Muscle layer of colon (tissue), 2 donors: ENCODE results near the gene HTN3.
"Not testable (repeated sequence)": the region's sequence is repeated elsewhere in the genome, so short reads cannot be mapped to it uniquely, and the experiment has no call there.

ENCODE experiments used
- H3K27ac ChIP-seq: one replicate; pipeline ENCODE4 v1.7.0; 2013; ENCODE audit warnings: low read depth, mild to moderate bottlenecking, low read length, moderate library complexity
- H3K27me3 ChIP-seq, 2 donors: one replicate each; pipeline ENCODE4 v1.7.0; 2013; ENCODE audit warnings: low read length in 2 of 2, mild to moderate bottlenecking in 2 of 2; ENCODE audit not compliant: insufficient read depth in 2 of 2, control insufficient read depth in 1 of 2
- H3K36me3 ChIP-seq: one replicate; pipeline ENCODE4 v1.7.0; 2013; ENCODE audit warnings: mild to moderate bottlenecking, low read length; ENCODE audit not compliant: insufficient read depth
- H3K4me1 ChIP-seq: one replicate; pipeline ENCODE4 v1.7.0; 2013; ENCODE audit warnings: mild to moderate bottlenecking, low read length; ENCODE audit not compliant: insufficient read depth
- H3K4me3 ChIP-seq, 2 donors: one replicate each; pipeline ENCODE4 v1.7.0; 2013; ENCODE audit warnings: low read length in 2 of 2, low read depth in 1 of 2, mild to moderate bottlenecking in 1 of 2, moderate library complexity in 1 of 2
- H3K9ac ChIP-seq: one replicate; pipeline ENCODE4 v1.7.0; 2013; ENCODE audit warnings: low read length
- H3K9me3 ChIP-seq: one replicate; pipeline ENCODE4 v1.7.0; 2013; ENCODE audit warnings: mild to moderate bottlenecking, low read length
- donor health status: abdominal sarcoma.
- donor health status: Adenocarcinoma of cecum.

Gene HTN3

GRCh38 chr4:70027011-70027410 is 1.2 kb upstream of the HTN3 start:
- no peaks in the 10 kb centered on the region for H3K27me3 ChIP-seq
- no peaks in the 10 kb centered on the region for H3K9me3 ChIP-seq
- H3K9ac ChIP-seq = no peak overlapping the region
- H3K4me1 ChIP-seq = no peaks in the 10 kb centered on the region
- no peaks in the 10 kb centered on the region for H3K36me3 ChIP-seq
- no peak overlapping the region for H3K27ac ChIP-seq
- no peak overlapping the region for H3K4me3 ChIP-seq

- H3K9ac ChIP-seq, H3K4me3 ChIP-seq, H3K4me1 ChIP-seq, H3K27ac ChIP-seq, H3K27me3 ChIP-seq, H3K36me3 ChIP-seq, H3K9me3 ChIP-seq: not testable (repeated sequence)
Measured at GRCh38 chr4:70037559-70037958, 9.3 kb downstream of the HTN3 start.

GRCh38 chr4:70039928-70040327 is 11.7 kb downstream of the HTN3 start:
- not testable (repeated sequence) for H3K9ac ChIP-seq, H3K27me3 ChIP-seq, H3K4me1 ChIP-seq, H3K4me3 ChIP-seq, H3K27ac ChIP-seq, H3K36me3 ChIP-seq, H3K9me3 ChIP-seq

GRCh38 chr4:70041652-70042286 is 13.5 kb downstream of the HTN3 start:
- H3K9me3 ChIP-seq = no peaks in the 10 kb centered on the region
- no peaks in the 10 kb centered on the region for H3K4me1 ChIP-seq
- no peaks in the 10 kb centered on the region for H3K27me3 ChIP-seq

GRCh38 chr4:70050138-70050537 is 21.9 kb downstream of the HTN3 start, which contains the start of gene HTN1:
TSS of gene HTN1 (plus strand) at chr4:70050438. CDS start at chr4:70053077, 2,639 bp downstream.
- not testable (repeated sequence) for H3K4me1 ChIP-seq, H3K36me3 ChIP-seq, H3K4me3 ChIP-seq, H3K9ac ChIP-seq, H3K27me3 ChIP-seq, H3K27ac ChIP-seq, H3K9me3 ChIP-seq

More at GRCh38 chr4:70041652-70042286, 13.5 kb downstream of the HTN3 start:
- H3K4me3 ChIP-seq = no peak overlapping the region
- no peaks in the 10 kb centered on the region for H3K36me3 ChIP-seq
- H3K9ac ChIP-seq = no peak overlapping the region
- H3K27ac ChIP-seq = no peak overlapping the region

GRCh38 chr4:70056534-70056933 is 28.3 kb downstream of the HTN3 start:
- H3K4me3 ChIP-seq, H3K27me3 ChIP-seq, H3K4me1 ChIP-seq, H3K9me3 ChIP-seq, H3K36me3 ChIP-seq, H3K27ac ChIP-seq, H3K9ac ChIP-seq: not testable (repeated sequence)

GRCh38 chr4:70057651-70058050 is 29.4 kb downstream of the HTN3 start:
- Histone ChIP-seq H3K9ac (no peak overlapping the region), H3K36me3 (no peaks in the 10 kb centered on the region), H3K27ac (no peak overlapping the region), H3K27me3 (no peaks in the 10 kb centered on the region), H3K4me3 (no peak overlapping the region), H3K9me3 (no peaks in the 10 kb centered on the region), H3K4me1 (no peaks in the 10 kb centered on the region)

- H3K4me1 ChIP-seq = no peaks in the 10 kb centered on the region
- no peak overlapping the region for H3K27ac ChIP-seq
- no peaks in the 10 kb centered on the region for H3K36me3 ChIP-seq
- H3K4me3 ChIP-seq = no peak overlapping the region
- H3K27me3 ChIP-seq = no peaks in the 10 kb centered on the region
- H3K9me3 ChIP-seq = no peaks in the 10 kb centered on the region
- no peak overlapping the region for H3K9ac ChIP-seq
Measured at GRCh38 chr4:70059149-70059548, 30.9 kb downstream of the HTN3 start.

- no peaks in the 10 kb centered on the region for H3K9me3 ChIP-seq
- no peak overlapping the region for H3K9ac ChIP-seq
- no peaks in the 10 kb centered on the region for H3K27me3 ChIP-seq
- no peaks in the 10 kb centered on the region for H3K36me3 ChIP-seq
- no peaks in the 10 kb centered on the region for H3K4me1 ChIP-seq
- H3K4me3 ChIP-seq = no peak overlapping the region
- H3K27ac ChIP-seq = no peak overlapping the region
Measured at GRCh38 chr4:70062000-70062399, 33.7 kb downstream of the HTN3 start.

GRCh38 chr4:70080205-70080604 is 51.9 kb downstream of the HTN3 start:
- Histone ChIP-seq H3K4me1 (no peaks in the 10 kb centered on the region), H3K9ac (no peak overlapping the region), H3K27ac (no peak overlapping the region), H3K36me3 (no peaks in the 10 kb centered on the region), H3K9me3 (no peaks in the 10 kb centered on the region), H3K4me3 (no peak overlapping the region), H3K27me3 (no peaks in the 10 kb centered on the region)
